Caco-2 (cell line): ENCODE measurements around the gene LRP5. TPM values are rescaled to one million over a fixed set of nuclear protein-coding genes. Genes with fewer than 3 reads are reported as not detected.

Experiments
- BruUV-seq: library from RNA; stranded (reverse); fragments of 400-500 nt; replicated peaks from 2 replicates; lab custom pipeline; 2021; lab: Mats Ljungman, UMichigan
- CTCF ChIA-PET: fragments of 300-600 bp; sonication (Branson Sonifier 250); formaldehyde crosslinking; loops from one replicate; lab custom pipeline; 2022; ENCODE audit warnings: antibody characterized with exemption; lab: Charles Lee
- POLR2A ChIA-PET: fragments of 300-600 bp; sonication (Branson Sonifier 250); formaldehyde crosslinking; loops from one replicate; lab custom pipeline; 2022; ENCODE audit warnings: antibody characterized with exemption; lab: Charles Lee
- DNase-seq, 2 experiments: peaks; one replicate each; pipeline versions ENCODE4 v3.0.0 to v3.0.0-alpha.2; 2020 to 2022
- H3K27me3 ChIP-seq: replicated peaks from 2 replicates; pipeline ENCODE4 v1.6.0; 2011; ENCODE audit warnings: low read length; ENCODE audit not compliant: control insufficient read depth, insufficient read depth
- H3K36me3 ChIP-seq: 2 replicates; pipeline ENCODE4 v1.5.1; 2011; ENCODE audit warnings: low read length; ENCODE audit not compliant: control insufficient read depth, insufficient read depth
- H3K4me1 ChIP-seq: fragments of 250-450 bp; sonication (Bioruptor Pico); 2 replicates; pipeline ENCODE4 v1.5.1; 2020; ENCODE audit warnings: mild to moderate bottlenecking
- H3K4me3 ChIP-seq: 2 replicates; pipeline ENCODE4 v1.5.1; 2011; ENCODE audit warnings: low read depth, mild to moderate bottlenecking, control low read depth, low read length
- H3K9me3 ChIP-seq: fragments of 250-450 bp; sonication (Bioruptor Pico); 2 replicates; pipeline ENCODE4 v1.5.1; 2020; ENCODE audit warnings: mild to moderate bottlenecking, moderate library complexity
- H3K27ac Mint-ChIP-seq: one replicate; pipeline ENCODE4 v1.8.0; 2022; ENCODE audit warnings: mixed read lengths; ENCODE audit not compliant: unreplicated experiment
- H3K27me3 Mint-ChIP-seq: one replicate; pipeline ENCODE4 v1.8.0; 2022; ENCODE audit warnings: mixed read lengths; ENCODE audit not compliant: insufficient read depth, unreplicated experiment
- H3K36me3 Mint-ChIP-seq: one replicate; pipeline ENCODE4 v1.8.0; 2022; ENCODE audit warnings: mild to moderate bottlenecking, mixed read lengths; ENCODE audit not compliant: insufficient read depth, unreplicated experiment
- H3K4me1 Mint-ChIP-seq: one replicate; pipeline ENCODE4 v1.8.0; 2022; ENCODE audit warnings: low read depth, mixed read lengths; ENCODE audit not compliant: unreplicated experiment
- H3K4me3 Mint-ChIP-seq: one replicate; pipeline ENCODE4 v1.8.0; 2022; ENCODE audit warnings: mild to moderate bottlenecking, moderate library complexity, mixed read lengths; ENCODE audit not compliant: unreplicated experiment
- H3K9me3 Mint-ChIP-seq: one replicate; pipeline ENCODE4 v1.8.0; 2022; ENCODE audit warnings: mixed read lengths; ENCODE audit not compliant: unreplicated experiment
- CTCF ChIP-seq, 2 experiments: fragments of 200-600 bp in 1 of 2; IDR thresholded peaks; 1 replicate in 1 of 2; 2 replicates in 1 of 2; pipeline versions ENCODE4 v1.5.1 to v1.8.0; 2011 to 2022; ENCODE audit warnings: antibody characterized with exemption in 1 of 2, control low read depth in 1 of 2, inconsistent platforms in 1 of 2, low read depth in 1 of 2, low read length in 1 of 2, mild to moderate bottlenecking in 1 of 2, moderate library complexity in 1 of 2; ENCODE audit not compliant: insufficient read depth in 1 of 2, severe bottlenecking in 1 of 2, unreplicated experiment in 1 of 2
- intact Hi-C: fragments of 100-400 bp; cut with micrococcal nuclease; formaldehyde crosslinking; loops from one replicate; pipeline ENCODE4 v1.10.0; 2022; ENCODE audit not compliant: unreplicated experiment
- total RNA-seq: library from RNA; stranded (reverse); gene quantifications from 2 replicates; pipeline ENCODE4 v1.2.3, GENCODE V29; 2022

LRP5 gene
- total RNA-seq, 1 experiment from 2014 or later = 94.3 TPM

- H3K27me3 ChIP-seq = no peaks in the 10 kb centered on the region
- Mint-ChIP-seq H3K4me1 (peaks cover 37% of the 10 kb centered on the region), H3K27me3 (no peaks in the 10 kb centered on the region), H3K36me3 (peaks cover 46% of the 10 kb centered on the region), H3K9me3 (no peaks in the 10 kb centered on the region), H3K27ac (no peak overlapping the region), H3K4me3 (no peak overlapping the region)
- POLR2A ChIA-PET = interaction anchor here (0.6 kb wide), 2 partner anchors 14 to 18 kb away, joined by 3 read pairs; no protein-coding TSS in a partner anchor
- no TSS peak for BruUV-seq
- no peak for TF ChIP-seq CTCF (IDR thresholded peaks at IDR 0.05; ENCODE audit: insufficient read depth in 1 of 2, low read depth in 1 of 2, low read length in 1 of 2, severe bottlenecking in 1 of 2, unreplicated experiment in 1 of 2)
- intact Hi-C loops = no loop called here
- no peak for DNase-seq
- no peak overlapping the region for H3K4me3 ChIP-seq
- CTCF ChIA-PET = interaction anchor here (0.6 to 0.7 kb wide), 2 partner anchors 11 to 119 kb away, joined by 4 to 10 read pairs; no protein-coding TSS in a partner anchor
- peaks cover 38% of the 10 kb centered on the region for H3K4me1 ChIP-seq
- H3K9me3 ChIP-seq = no peaks in the 10 kb centered on the region
- H3K36me3 ChIP-seq = peaks cover 3% of the 10 kb centered on the region; the same call in 1 of the 2 replicates
Observed at GRCh38 chr11:68328374-68329091, 16.1 kb downstream of the LRP5 start.

GRCh38 chr11:68329536-68329935 is 17.1 kb downstream of the LRP5 start:
- intact Hi-C loops = no loop called here
- peak overlapping the region; percentile 55 for H3K27ac Mint-ChIP-seq
- H3K4me3 ChIP-seq = no peak overlapping the region
- H3K9me3 Mint-ChIP-seq = no peaks in the 10 kb centered on the region
- BruUV-seq = no TSS peak
- no peaks in the 10 kb centered on the region for H3K9me3 ChIP-seq
- peaks cover 3% of the 10 kb centered on the region; the same call in 1 of the 2 replicates for H3K36me3 ChIP-seq
- CTCF ChIA-PET = interaction anchor here (0.6 kb wide), 1 partner anchor 12 kb away, joined by 4 read pairs; no protein-coding TSS in a partner anchor
- H3K4me1 ChIP-seq = peaks cover 41% of the 10 kb centered on the region
- no peaks in the 10 kb centered on the region for H3K27me3 Mint-ChIP-seq
- H3K4me3 Mint-ChIP-seq = no peak overlapping the region
- no peaks in the 10 kb centered on the region for H3K27me3 ChIP-seq
- DNase-seq = no peak
- H3K4me1 Mint-ChIP-seq = peaks cover 44% of the 10 kb centered on the region
- peaks cover 40% of the 10 kb centered on the region for H3K36me3 Mint-ChIP-seq
- POLR2A ChIA-PET = interaction anchor here (0.9 to 1.0 kb wide), 2 partner anchors 16 to 57 kb away, joined by 3 read pairs; partner anchors contain the start of gene C11orf24
- no peak for TF ChIP-seq CTCF (IDR thresholded peaks at IDR 0.05; ENCODE audit: insufficient read depth in 1 of 2, low read depth in 1 of 2, low read length in 1 of 2, severe bottlenecking in 1 of 2, unreplicated experiment in 1 of 2)

- TF ChIP-seq CTCF (IDR thresholded peaks at IDR 0.05; ENCODE audit: insufficient read depth in 1 of 2, low read depth in 1 of 2, low read length in 1 of 2, severe bottlenecking in 1 of 2, unreplicated experiment in 1 of 2) = no peak
- H3K27me3 ChIP-seq = no peaks in the 10 kb centered on the region
- H3K4me3 Mint-ChIP-seq = no peak overlapping the region
- no peak overlapping the region for H3K4me3 ChIP-seq
- POLR2A ChIA-PET = interaction anchor here (0.9 to 1.0 kb wide), 2 partner anchors 16 to 58 kb away, joined by 3 read pairs; partner anchors contain the start of gene C11orf24
- no peaks in the 10 kb centered on the region for H3K9me3 ChIP-seq
- no TSS peak for BruUV-seq
- H3K4me1 Mint-ChIP-seq = peaks cover 44% of the 10 kb centered on the region
- CTCF ChIA-PET = no interaction called here
- no peaks in the 10 kb centered on the region for H3K9me3 Mint-ChIP-seq
- no peak for DNase-seq
- H3K36me3 ChIP-seq = peaks cover 3% of the 10 kb centered on the region; the same call in 1 of the 2 replicates
- peak overlapping the region; percentile 55 for H3K27ac Mint-ChIP-seq
- no peaks in the 10 kb centered on the region for H3K27me3 Mint-ChIP-seq
- intact Hi-C loops = no loop called here
- H3K4me1 ChIP-seq = peaks cover 44% of the 10 kb centered on the region
- H3K36me3 Mint-ChIP-seq = peaks cover 40% of the 10 kb centered on the region
Observed at GRCh38 chr11:68329978-68330699, 17.7 kb downstream of the LRP5 start.
